GM18858 (cell line): ENCODE data around the gene DDX39A.
"Not testable (repeated sequence)": the region's sequence is repeated elsewhere in the genome, so short reads cannot be mapped to it uniquely, and the experiment has no call there.

Experiments
- ATAC-seq: cut with Tn5 transposase; IDR thresholded peaks from one replicate; pipeline ENCODE4 v1.9.1; 2021; ENCODE audit not compliant: unreplicated experiment

Gene DDX39A

GRCh38 chr19:14419106-14419813 lies at the start of gene DDX39A:
DDX39A (minus strand) TSS chr19:14419341; CDS start chr19:14413220, 6,121 bp downstream.
- peak; percentile 82 for ATAC-seq

GRCh38 chr19:14467816-14468215 lies 48.7 kb upstream of the DDX39A start:
- ATAC-seq = no peak

GRCh38 chr19:14467391-14467790 lies 48.2 kb upstream of the DDX39A start:
- ATAC-seq = no peak

GRCh38 chr19:14463747-14464146 lies 44.6 kb upstream of the DDX39A start:
- ATAC-seq = no peak

- not testable (repeated sequence) for ATAC-seq
Measured at GRCh38 chr19:14462401-14462800, 43.3 kb upstream of the DDX39A start.

GRCh38 chr19:14460935-14461334 lies 41.8 kb upstream of the DDX39A start:
- ATAC-seq = no peak

- ATAC-seq = no peak
Measured at GRCh38 chr19:14459703-14460102, 40.6 kb upstream of the DDX39A start.

GRCh38 chr19:14452303-14452702 lies 33.2 kb upstream of the DDX39A start:
- ATAC-seq = not testable (repeated sequence)

- ATAC-seq = no peak
Measured at GRCh38 chr19:14450876-14451275, 31.7 kb upstream of the DDX39A start.

GRCh38 chr19:14450168-14450874 lies 31.2 kb upstream of the DDX39A start:
- ATAC-seq = no peak

GRCh38 chr19:14449321-14449720 lies 30.2 kb upstream of the DDX39A start:
- no peak for ATAC-seq

GRCh38 chr19:14446336-14447036 lies 27.3 kb upstream of the DDX39A start:
- no peak for ATAC-seq

GRCh38 chr19:14443632-14444216 lies 24.6 kb upstream of the DDX39A start:
- ATAC-seq = no peak

GRCh38 chr19:14442891-14443631 lies 23.9 kb upstream of the DDX39A start:
- no peak for ATAC-seq

- ATAC-seq = no peak
Measured at GRCh38 chr19:14441041-14441938, 22.1 kb upstream of the DDX39A start.

- peak; percentile 63 for ATAC-seq
Measured at GRCh38 chr19:14440049-14440448, 20.9 kb upstream of the DDX39A start.

GRCh38 chr19:14439014-14439413 lies 19.9 kb upstream of the DDX39A start:
- ATAC-seq = no peak

GRCh38 chr19:14437578-14438140 lies 18.5 kb upstream of the DDX39A start:
- ATAC-seq = no peak

- no peak for ATAC-seq
Measured at GRCh38 chr19:14435320-14436050, 16.3 kb upstream of the DDX39A start.
